Neural cell (in vitro differentiated cells): ENCODE measurements around the gene EYA2. TPM values are rescaled to one million over a fixed set of nuclear protein-coding genes. Genes with fewer than 3 reads are reported as not detected.

ENCODE experiments used
- H2AFZ ChIP-seq: fragments of 200-600, 300-800 bp; sonication (generic), shearing (Covaris generic); 2 replicates; pipeline ENCODE4 v1.6.0; 2014; ENCODE audit warnings: low read depth, mild to moderate bottlenecking, antibody characterized with exemption, low read length, moderate library complexity
- H3F3A ChIP-seq: fragments of 200-600 bp; shearing (Covaris generic); 2 replicates; pipeline ENCODE4 v1.6.1; 2016; ENCODE audit warnings: mild to moderate bottlenecking, moderate library complexity, mixed read lengths, antibody characterized with exemption, low read length; ENCODE audit not compliant: insufficient read depth, poor library complexity, severe bottlenecking
- H3K27ac ChIP-seq: fragments of 200-600, 300-800 bp; sonication (generic), shearing (Covaris generic); 2 replicates; pipeline ENCODE4 v1.5.1; 2014; ENCODE audit warnings: mild to moderate bottlenecking, low read length, moderate library complexity
- H3K27me3 ChIP-seq: fragments of 300-800, 200-600 bp; sonication (generic), shearing (Covaris generic); 2 replicates; pipeline ENCODE4 v1.6.0; 2014; ENCODE audit warnings: mild to moderate bottlenecking, low read depth, low read length, moderate library complexity; ENCODE audit not compliant: insufficient read depth
- H3K36me3 ChIP-seq: fragments of 300-800, 200-600 bp; sonication (generic), shearing (Covaris generic); 2 replicates; pipeline ENCODE4 v1.5.1; 2014; ENCODE audit warnings: mild to moderate bottlenecking, antibody characterized with exemption, low read length, moderate library complexity; ENCODE audit not compliant: insufficient read depth
- H3K4me2 ChIP-seq: fragments of 300-800, 200-600 bp; sonication (generic), shearing (Covaris generic); 2 replicates; pipeline ENCODE4 v1.6.0; 2014; ENCODE audit warnings: mild to moderate bottlenecking, low read length
- H3K4me3 ChIP-seq: fragments of 300-800, 200-600 bp; sonication (generic), shearing (Covaris generic); 2 replicates; pipeline ENCODE4 v1.5.1; 2014; ENCODE audit warnings: mild to moderate bottlenecking, low read length, moderate library complexity
- H3K79me2 ChIP-seq: fragments of 200-600 bp; shearing (Covaris generic); replicated peaks from 2 replicates; pipeline ENCODE4 v1.6.0; 2014; ENCODE audit warnings: mild to moderate bottlenecking, low read length, moderate library complexity; ENCODE audit not compliant: insufficient read depth
- H3K9ac ChIP-seq: fragments of 300-800, 200-600 bp; sonication (generic), shearing (Covaris generic); 2 replicates; pipeline ENCODE4 v1.6.1; 2016; ENCODE audit warnings: mild to moderate bottlenecking, low read length, mixed read lengths
- H3K9me2 ChIP-seq: fragments of 200-600 bp; shearing (Covaris generic); 2 replicates; pipeline ENCODE4 v1.6.1; 2016; ENCODE audit warnings: mild to moderate bottlenecking, low read length, mixed read lengths; ENCODE audit not compliant: insufficient read depth
- H3K9me3 ChIP-seq: fragments of 200-600, 300-800 bp; sonication (generic), shearing (Covaris generic); 2 replicates; pipeline ENCODE4 v1.6.1; 2016; ENCODE audit warnings: mild to moderate bottlenecking, mixed run types, low read length, moderate library complexity, mixed read lengths
- H4K20me1 ChIP-seq: fragments of 200-600 bp; shearing (Covaris generic); 2 replicates; pipeline ENCODE4 v1.6.1; 2016; ENCODE audit warnings: mild to moderate bottlenecking, mixed run types; ENCODE audit not compliant: insufficient read depth
- EP300 ChIP-seq: fragments of 450-650 bp; conservative IDR thresholded peaks from 2 replicates; pipeline ENCODE4 v1.6.1; 2014; ENCODE audit warnings: antibody characterized with exemption, mild to moderate bottlenecking, moderate library complexity; ENCODE audit not compliant: poor library complexity, severe bottlenecking
- EZH2 ChIP-seq: fragments of 200-600, 300-800 bp; shearing (Covaris generic), sonication (generic); IDR thresholded peaks from 2 replicates; pipeline ENCODE4 v1.6.1; 2014; ENCODE audit warnings: antibody characterized with exemption, low read length, borderline replicate concordance, mild to moderate bottlenecking; ENCODE audit not compliant: insufficient read depth, poor library complexity, severe bottlenecking
- MXI1 ChIP-seq: fragments of 450-650 bp; conservative IDR thresholded peaks from 2 replicates; pipeline ENCODE4 v1.6.1; 2014; ENCODE audit warnings: antibody characterized with exemption, mild to moderate bottlenecking; ENCODE audit not compliant: poor library complexity, severe bottlenecking
- POLR2AphosphoS5 ChIP-seq: IDR thresholded peaks from 2 replicates; pipeline ENCODE4 v1.6.1; 2012
- RAD21 ChIP-seq: fragments of 450-650 bp; conservative IDR thresholded peaks from 2 replicates; pipeline ENCODE4 v1.6.1; 2014; ENCODE audit warnings: antibody characterized with exemption, mild to moderate bottlenecking, moderate library complexity
- REST ChIP-seq: IDR thresholded peaks from 2 replicates; pipeline ENCODE4 v1.6.1; 2012; ENCODE audit warnings: borderline replicate concordance
- SMC3 ChIP-seq: fragments of 450-650 bp; conservative IDR thresholded peaks from 2 replicates; pipeline ENCODE4 v1.6.1; 2014; ENCODE audit warnings: antibody characterized with exemption, mild to moderate bottlenecking, moderate library complexity; ENCODE audit not compliant: poor library complexity
- TAF1 ChIP-seq: IDR thresholded peaks from 2 replicates; pipeline ENCODE4 v1.6.1; 2012; ENCODE audit warnings: low read depth
- polyA plus RNA-seq: library from polyadenylated mRNA; depleted of rRNA; stranded (reverse); fragments of >200 nt; gene quantifications from 2 replicates; pipeline ENCODE4 v1.2.3, GENCODE V29; 2014
- TF ChIP-seq, protein P1 (sequence below): fragments of 450-650 bp; IDR thresholded peaks from 2 replicates; pipeline ENCODE4 v1.5.1; 2014; ENCODE audit warnings: antibody characterized with exemption, mild to moderate bottlenecking, moderate library complexity; ENCODE audit not compliant: poor library complexity, severe bottlenecking

Gene EYA2
- polyA plus RNA-seq, 1 donor from 2014 or later: 0.88 TPM

DNA sequence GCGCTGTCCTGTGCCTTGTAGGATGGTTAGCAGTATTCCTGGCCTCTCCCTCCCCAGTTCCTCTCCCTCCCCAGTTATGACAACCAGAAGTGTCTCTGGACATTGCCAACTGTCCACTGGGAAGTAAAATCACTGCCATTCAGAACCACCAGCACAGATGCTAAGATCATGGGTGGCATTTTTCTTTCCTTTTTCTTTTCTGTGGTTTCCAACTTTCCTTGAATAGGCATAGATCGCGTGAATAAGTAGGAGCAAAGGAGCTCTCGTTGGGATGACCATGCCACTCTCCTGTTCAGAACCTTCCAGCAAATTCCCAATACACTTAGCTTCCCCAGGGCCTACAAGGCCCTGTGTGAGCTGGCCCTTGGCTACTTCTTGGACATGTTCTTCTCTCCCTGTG is 59.0 kb downstream of the EYA2 start:
- H3K27me3 ChIP-seq: no peaks in the 10 kb centered on the region
- no peaks in the 10 kb centered on the region for H3K79me2 ChIP-seq
- no peak overlapping the region for H3K4me3 ChIP-seq
- H3K4me2 ChIP-seq: no peak overlapping the region
- H3K9me3 ChIP-seq: no peaks in the 10 kb centered on the region
- H3K9ac ChIP-seq: no peak overlapping the region
- H3K9me2 ChIP-seq: no peaks in the 10 kb centered on the region
- H3K27ac ChIP-seq: no peak overlapping the region
- TF ChIP-seq RAD21 (no peak), EZH2 (no peak), REST (no peak), POLR2AphosphoS5 (no peak), SMC3 (no peak), EP300 (no peak), TAF1 (no peak), MXI1 (no peak)
- TF ChIP-seq, protein P1, sequence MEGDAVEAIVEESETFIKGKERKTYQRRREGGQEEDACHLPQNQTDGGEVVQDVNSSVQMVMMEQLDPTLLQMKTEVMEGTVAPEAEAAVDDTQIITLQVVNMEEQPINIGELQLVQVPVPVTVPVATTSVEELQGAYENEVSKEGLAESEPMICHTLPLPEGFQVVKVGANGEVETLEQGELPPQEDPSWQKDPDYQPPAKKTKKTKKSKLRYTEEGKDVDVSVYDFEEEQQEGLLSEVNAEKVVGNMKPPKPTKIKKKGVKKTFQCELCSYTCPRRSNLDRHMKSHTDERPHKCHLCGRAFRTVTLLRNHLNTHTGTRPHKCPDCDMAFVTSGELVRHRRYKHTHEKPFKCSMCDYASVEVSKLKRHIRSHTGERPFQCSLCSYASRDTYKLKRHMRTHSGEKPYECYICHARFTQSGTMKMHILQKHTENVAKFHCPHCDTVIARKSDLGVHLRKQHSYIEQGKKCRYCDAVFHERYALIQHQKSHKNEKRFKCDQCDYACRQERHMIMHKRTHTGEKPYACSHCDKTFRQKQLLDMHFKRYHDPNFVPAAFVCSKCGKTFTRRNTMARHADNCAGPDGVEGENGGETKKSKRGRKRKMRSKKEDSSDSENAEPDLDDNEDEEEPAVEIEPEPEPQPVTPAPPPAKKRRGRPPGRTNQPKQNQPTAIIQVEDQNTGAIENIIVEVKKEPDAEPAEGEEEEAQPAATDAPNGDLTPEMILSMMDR: no peak
- no peaks in the 10 kb centered on the region for H4K20me1 ChIP-seq
- no peaks in the 10 kb centered on the region for H3F3A ChIP-seq
- H2AFZ ChIP-seq: no peak overlapping the region
- H3K36me3 ChIP-seq: no peaks in the 10 kb centered on the region

DNA sequence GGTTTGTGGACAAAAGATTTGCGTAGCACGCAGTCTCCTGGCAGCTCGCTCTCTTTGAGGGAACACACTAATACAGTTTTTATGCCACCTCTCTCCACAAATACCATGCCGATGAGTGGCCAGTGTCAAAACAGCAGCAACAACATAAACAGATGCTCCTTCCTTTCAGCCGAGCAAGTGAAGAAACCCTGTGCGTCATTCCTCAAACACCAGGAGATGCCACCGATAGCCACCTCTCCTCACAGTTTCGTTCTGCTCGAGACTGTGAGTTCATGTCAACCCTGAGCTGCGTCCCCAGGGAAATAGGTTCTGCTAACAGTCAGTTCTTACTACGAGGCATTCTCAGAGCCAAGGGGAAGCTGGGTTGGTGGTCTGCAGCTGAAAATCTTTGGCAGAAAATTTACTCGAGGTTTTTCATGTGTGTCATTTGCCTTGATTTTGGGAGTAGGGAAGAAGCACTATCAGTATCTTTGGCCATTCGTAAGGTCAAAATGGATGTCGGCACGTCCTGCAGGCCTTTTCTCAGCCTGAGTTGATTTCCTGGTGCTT is 59.9 kb downstream of the EYA2 start:
- H3K9me3 ChIP-seq: no peaks in the 10 kb centered on the region
- no peak overlapping the region for H3K9ac ChIP-seq
- no peak for TF ChIP-seq MXI1
- no peak for TF ChIP-seq REST
- no peak for TF ChIP-seq RAD21
- TF ChIP-seq, protein P1: no peak
- no peak for TF ChIP-seq EP300
- no peak for TF ChIP-seq POLR2AphosphoS5
- TF ChIP-seq TAF1: no peak
- TF ChIP-seq EZH2: no peak
- no peak for TF ChIP-seq SMC3
- H3K4me2 ChIP-seq: no peak overlapping the region
- H4K20me1 ChIP-seq: no peaks in the 10 kb centered on the region
- H3F3A ChIP-seq: no peaks in the 10 kb centered on the region
- no peak overlapping the region for H3K27ac ChIP-seq
- H3K9me2 ChIP-seq: no peaks in the 10 kb centered on the region
- H3K36me3 ChIP-seq: no peaks in the 10 kb centered on the region
- H3K79me2 ChIP-seq: no peaks in the 10 kb centered on the region
- no peak overlapping the region for H2AFZ ChIP-seq
- no peak overlapping the region for H3K4me3 ChIP-seq
- no peaks in the 10 kb centered on the region for H3K27me3 ChIP-seq
